OCI-LY3 (cell line): Measurements from ENCODE around the gene PACC1.

ENCODE experiments used
- EZH2phosphoT487 ChIP-seq: fragments of 200-600 bp; shearing (Covaris generic); IDR thresholded peaks from 2 replicates; pipeline ENCODE4 v1.6.1; 2018; ENCODE audit warnings: antibody characterized with exemption, mixed run types, low read depth
- TF ChIP-seq, protein P1 (sequence below): fragments of 200-600, 300-600 bp; sonication (generic); IDR thresholded peaks from 2 replicates; pipeline ENCODE4 v1.5.1; 2014; ENCODE audit warnings: antibody characterized with exemption, low read length, low read depth

GRCh38 chr1:212413902-212414327 lies 771 bp downstream of the PACC1 start:
- TF ChIP-seq, protein P1, sequence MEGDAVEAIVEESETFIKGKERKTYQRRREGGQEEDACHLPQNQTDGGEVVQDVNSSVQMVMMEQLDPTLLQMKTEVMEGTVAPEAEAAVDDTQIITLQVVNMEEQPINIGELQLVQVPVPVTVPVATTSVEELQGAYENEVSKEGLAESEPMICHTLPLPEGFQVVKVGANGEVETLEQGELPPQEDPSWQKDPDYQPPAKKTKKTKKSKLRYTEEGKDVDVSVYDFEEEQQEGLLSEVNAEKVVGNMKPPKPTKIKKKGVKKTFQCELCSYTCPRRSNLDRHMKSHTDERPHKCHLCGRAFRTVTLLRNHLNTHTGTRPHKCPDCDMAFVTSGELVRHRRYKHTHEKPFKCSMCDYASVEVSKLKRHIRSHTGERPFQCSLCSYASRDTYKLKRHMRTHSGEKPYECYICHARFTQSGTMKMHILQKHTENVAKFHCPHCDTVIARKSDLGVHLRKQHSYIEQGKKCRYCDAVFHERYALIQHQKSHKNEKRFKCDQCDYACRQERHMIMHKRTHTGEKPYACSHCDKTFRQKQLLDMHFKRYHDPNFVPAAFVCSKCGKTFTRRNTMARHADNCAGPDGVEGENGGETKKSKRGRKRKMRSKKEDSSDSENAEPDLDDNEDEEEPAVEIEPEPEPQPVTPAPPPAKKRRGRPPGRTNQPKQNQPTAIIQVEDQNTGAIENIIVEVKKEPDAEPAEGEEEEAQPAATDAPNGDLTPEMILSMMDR: no peak
- TF ChIP-seq EZH2phosphoT487: no peak
